LNCAP (cell line): ENCODE measurements around the gene FHIT.

Source experiments
- TF ChIP-seq, protein P1 (sequence below): fragments of 450-650 bp; IDR thresholded peaks from 2 replicates; pipeline ENCODE4 v1.5.1; 2017; ENCODE audit warnings: mild to moderate bottlenecking

The FHIT gene

GRCh38 chr3:60351481-60351880, 899.8 kb downstream of the FHIT start:
- TF ChIP-seq, protein P1, sequence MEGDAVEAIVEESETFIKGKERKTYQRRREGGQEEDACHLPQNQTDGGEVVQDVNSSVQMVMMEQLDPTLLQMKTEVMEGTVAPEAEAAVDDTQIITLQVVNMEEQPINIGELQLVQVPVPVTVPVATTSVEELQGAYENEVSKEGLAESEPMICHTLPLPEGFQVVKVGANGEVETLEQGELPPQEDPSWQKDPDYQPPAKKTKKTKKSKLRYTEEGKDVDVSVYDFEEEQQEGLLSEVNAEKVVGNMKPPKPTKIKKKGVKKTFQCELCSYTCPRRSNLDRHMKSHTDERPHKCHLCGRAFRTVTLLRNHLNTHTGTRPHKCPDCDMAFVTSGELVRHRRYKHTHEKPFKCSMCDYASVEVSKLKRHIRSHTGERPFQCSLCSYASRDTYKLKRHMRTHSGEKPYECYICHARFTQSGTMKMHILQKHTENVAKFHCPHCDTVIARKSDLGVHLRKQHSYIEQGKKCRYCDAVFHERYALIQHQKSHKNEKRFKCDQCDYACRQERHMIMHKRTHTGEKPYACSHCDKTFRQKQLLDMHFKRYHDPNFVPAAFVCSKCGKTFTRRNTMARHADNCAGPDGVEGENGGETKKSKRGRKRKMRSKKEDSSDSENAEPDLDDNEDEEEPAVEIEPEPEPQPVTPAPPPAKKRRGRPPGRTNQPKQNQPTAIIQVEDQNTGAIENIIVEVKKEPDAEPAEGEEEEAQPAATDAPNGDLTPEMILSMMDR, result no peak

DNA sequence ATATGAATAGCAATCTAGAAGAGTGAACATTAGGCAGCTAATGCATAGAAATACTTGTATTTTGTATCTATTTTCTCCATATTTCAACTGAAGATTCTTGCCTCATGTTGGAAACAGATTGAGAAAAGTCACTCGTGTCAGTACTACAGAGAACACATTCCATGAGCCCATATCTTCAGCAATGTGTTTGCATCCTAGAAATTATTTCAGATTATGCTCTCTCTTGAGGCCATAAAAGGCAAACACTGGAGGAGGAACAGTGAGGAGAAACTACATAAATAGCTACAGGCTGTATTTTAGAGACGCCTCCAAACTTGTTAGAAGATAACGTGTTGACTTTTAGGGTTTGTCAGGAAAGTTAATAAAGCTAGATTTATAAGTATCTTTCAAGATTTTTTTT, 906.9 kb downstream of the FHIT start:
- TF ChIP-seq, protein P1, result no peak

GRCh38 chr3:60343831-60344230, 907.4 kb downstream of the FHIT start:
- TF ChIP-seq, protein P1, result no peak

DNA sequence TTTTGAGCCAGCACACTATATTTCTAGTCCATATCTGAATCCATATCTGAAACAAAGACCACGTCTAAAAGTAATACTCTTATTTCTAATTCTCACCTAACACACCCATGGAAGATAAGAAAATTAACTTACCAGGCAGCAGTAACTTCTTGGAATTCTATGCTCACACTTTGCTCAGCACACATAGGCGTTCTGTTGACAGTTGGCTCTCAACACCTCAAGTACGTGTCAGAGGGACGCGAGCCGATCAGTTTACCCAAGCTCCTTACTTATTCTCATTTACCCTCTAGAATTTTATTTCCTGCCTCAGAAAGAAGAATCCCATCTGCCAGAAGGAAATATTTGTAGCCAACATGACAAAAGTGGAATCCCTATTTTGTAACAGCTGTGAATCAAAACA, 911.9 kb downstream of the FHIT start:
- TF ChIP-seq, protein P1, result no peak

- TF ChIP-seq, protein P1, result no peak
These were observed 913.8 kb downstream of the FHIT start for GRCh38 chr3:60337421-60337820.

GRCh38 chr3:60336061-60336460, 915.2 kb downstream of the FHIT start:
- TF ChIP-seq, protein P1, result no peak

DNA sequence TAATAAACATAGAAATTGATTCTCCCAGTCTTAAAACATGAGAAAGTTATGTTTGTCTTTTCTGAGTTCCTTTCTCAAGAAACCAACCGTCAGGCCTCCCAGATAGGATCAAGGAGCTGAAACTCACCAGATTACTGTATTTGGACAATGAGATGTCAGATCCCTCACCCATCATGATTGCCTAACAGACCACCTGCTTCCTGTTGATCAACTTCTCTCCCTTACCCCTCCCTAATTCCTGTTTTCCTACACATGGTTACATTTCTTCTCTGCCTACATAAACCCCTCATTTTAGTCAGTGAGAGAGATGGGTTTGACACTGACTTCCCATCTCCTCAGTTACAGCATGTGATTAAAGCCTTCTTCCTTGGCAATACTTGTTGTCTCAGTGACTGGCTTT, 917.5 kb downstream of the FHIT start:
- TF ChIP-seq, protein P1, result no peak

DNA sequence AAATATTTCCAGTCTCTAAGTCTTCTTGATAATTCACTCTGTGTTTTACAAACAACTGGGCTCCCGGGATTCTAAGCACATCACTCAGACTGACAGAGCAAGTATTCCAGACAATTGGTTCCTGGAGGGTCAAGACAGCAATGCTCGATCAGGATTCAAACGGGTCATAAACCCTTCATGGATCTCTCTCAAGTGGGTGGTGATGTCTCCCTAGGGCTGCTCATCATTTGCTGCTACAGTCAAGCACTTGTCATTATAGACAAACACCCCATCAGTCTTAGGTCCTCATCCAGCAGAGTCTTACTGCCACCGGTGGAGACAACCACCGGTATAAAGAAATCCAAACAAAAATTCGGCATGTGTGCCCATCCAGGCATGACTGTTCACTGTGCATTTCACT, 921.1 kb downstream of the FHIT start:
- TF ChIP-seq, protein P1, result no peak
